NCI-H82 treated with DMSO at 0.1 percent for 48 hours (cell line): ENCODE results near the gene CRAT.

Experiments used
- DNase-seq: peaks from one replicate; lab custom pipeline; 2025; ENCODE audit not compliant: unreplicated experiment; lab: John Stamatoyannopoulos, UW

The CRAT gene

GRCh38 chr9:129093602-129094386 lies 16.8 kb downstream of the CRAT start:
- DNase-seq, result no peak

GRCh38 chr9:129089246-129089645 lies 21.3 kb downstream of the CRAT start:
- DNase-seq, result no peak

- no peak for DNase-seq
Observed at GRCh38 chr9:129084087-129084486, 26.5 kb downstream of the CRAT start.

- DNase-seq, result no peak
Observed at GRCh38 chr9:129081388-129081904, 29.1 kb downstream of the CRAT start.

- DNase-seq, result peak; percentile 93
Observed at GRCh38 chr9:129080601-129081387, 29.8 kb downstream of the CRAT start, which contains the start of gene DOLPP1. Gene DOLPP1, plus strand, starts transcription at chr9:129081111. Its CDS starts 21 bp downstream, at chr9:129081132.

GRCh38 chr9:129080298-129080600 lies 30.3 kb downstream of the CRAT start:
- DNase-seq, result no peak

GRCh38 chr9:129079829-129080228 lies 30.8 kb downstream of the CRAT start:
- DNase-seq, result no peak

GRCh38 chr9:129078691-129079503 lies 31.7 kb downstream of the CRAT start:
- DNase-seq, result no peak

- DNase-seq, result no peak
Observed at GRCh38 chr9:129077236-129077635, 33.4 kb downstream of the CRAT start.

- DNase-seq, result no peak
Observed at GRCh38 chr9:129076640-129077037, 34.0 kb downstream of the CRAT start.

- no peak for DNase-seq
Observed at GRCh38 chr9:129075996-129076639, 34.5 kb downstream of the CRAT start.

- DNase-seq, result no peak
Observed at GRCh38 chr9:129074106-129074505, 36.5 kb downstream of the CRAT start.

- DNase-seq, result no peak
Observed at GRCh38 chr9:129073404-129073803, 37.2 kb downstream of the CRAT start.

GRCh38 chr9:129072171-129072570 lies 38.4 kb downstream of the CRAT start:
- no peak for DNase-seq

GRCh38 chr9:129071526-129072126 lies 39.0 kb downstream of the CRAT start:
- no peak for DNase-seq

- DNase-seq, result no peak
Observed at GRCh38 chr9:129070696-129071525, 39.7 kb downstream of the CRAT start.

GRCh38 chr9:129069862-129070641 lies 40.5 kb downstream of the CRAT start:
- DNase-seq, result no peak

- peak; percentile 6 for DNase-seq
Observed at GRCh38 chr9:129068990-129069861, 41.4 kb downstream of the CRAT start.
